ENCODE results near the gene PLCXD1.
"Not testable (repeated sequence)": the region's sequence is repeated elsewhere in the genome, so short reads cannot be mapped to it uniquely, and the experiment has no call there.

PLCXD1 gene

GRCh38 chrX:351324-351641 is 70.1 kb downstream of the PLCXD1 start:
- DNase-seq (ENCODE audit: low read depth in 2 of 2), result not testable (repeated sequence)

GRCh38 chrX:351736-352135 is 70.6 kb downstream of the PLCXD1 start:
- no peak for DNase-seq (ENCODE audit: low read depth in 2 of 2)

- no peak for DNase-seq (ENCODE audit: low read depth in 2 of 2)
Observed at GRCh38 chrX:352181-352580, 71.0 kb downstream of the PLCXD1 start.

GRCh38 chrX:352582-353314 is 71.6 kb downstream of the PLCXD1 start:
- DNase-seq (ENCODE audit: low read depth in 2 of 2), result no peak
